ENCODE results near the gene CD200R1L. TPM values are rescaled to one million over a fixed set of nuclear protein-coding genes. Genes with fewer than 3 reads are reported as not detected.
A peak's percentile ranks its signal among the peaks of the same experiment; 100 is the strongest.

The CD200R1L gene
- total and polyA plus RNA-seq, 2 donors = not detected

DNA sequence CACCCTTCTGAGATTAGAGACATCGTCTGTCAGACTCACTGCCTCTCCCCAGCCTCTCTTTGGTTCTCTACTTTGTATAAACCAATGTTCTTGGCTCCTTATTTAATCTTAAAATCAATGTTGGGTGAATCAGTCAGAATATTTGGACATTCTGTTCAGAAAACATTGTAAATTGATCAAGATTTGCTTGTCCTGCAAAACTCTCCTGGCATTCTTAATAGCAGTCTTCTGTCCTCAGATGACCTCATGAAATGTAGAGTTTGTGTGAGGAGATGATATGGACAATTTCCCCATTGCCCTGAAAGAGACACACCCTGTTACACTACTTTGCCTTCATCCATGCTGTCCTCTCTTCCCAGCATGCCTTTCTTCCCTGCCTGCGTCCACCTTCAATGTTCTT lies 33.6 kb downstream of the CD200R1L start:
- Histone ChIP-seq H3K4me3 (ENCODE audit: low read depth, low read length) (no peak overlapping the region), H3K27ac (ENCODE audit: low read depth) (no peak overlapping the region), H3K4me1 (ENCODE audit: insufficient read depth) (no peaks in the 10 kb centered on the region), H3K36me3 (ENCODE audit: insufficient read depth) (no peaks in the 10 kb centered on the region)
- no peak for DNase-seq (ENCODE audit: extremely low spot score)
- 78% methylated on average over 2 of the region's 2 CpGs for WGBS

DNA sequence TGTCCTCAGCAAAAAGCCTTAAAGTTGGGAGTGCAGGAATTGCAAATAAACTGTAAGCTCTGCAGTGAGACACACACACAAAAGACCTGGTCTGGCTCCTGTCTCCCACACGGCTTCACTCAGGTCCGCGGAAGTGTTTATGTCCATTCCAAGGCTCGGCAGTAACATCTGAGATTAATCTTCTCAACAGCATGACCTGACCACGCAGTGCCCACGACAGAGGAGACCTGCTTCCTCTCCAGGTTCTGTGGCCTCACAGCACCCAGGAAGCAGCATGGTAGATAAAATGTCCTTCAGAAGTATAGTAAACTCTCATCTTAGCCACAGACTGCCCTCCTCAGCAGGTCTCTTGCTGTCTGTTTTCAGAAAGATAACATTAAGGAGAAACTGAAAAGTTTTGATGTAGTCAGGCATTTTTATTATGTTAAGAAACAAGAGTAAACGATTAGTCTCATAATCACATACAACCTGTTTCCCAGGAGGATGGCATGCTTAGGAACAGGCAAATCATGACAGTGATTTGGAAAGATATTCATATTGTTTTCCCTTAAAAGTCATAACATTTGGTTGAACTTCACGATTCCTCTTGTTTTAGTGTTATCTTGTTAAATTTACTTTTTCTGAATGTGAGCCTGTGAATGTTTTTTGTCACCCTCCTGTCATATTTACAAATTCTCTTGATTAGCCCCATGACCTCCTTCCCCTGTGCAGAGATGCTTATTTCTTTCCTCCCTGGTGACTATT lies 34.6 kb downstream of the CD200R1L start:
- WGBS = 28% methylated on average over 8 of the region's 8 CpGs
- Histone ChIP-seq H3K4me3 (ENCODE audit: low read depth, low read length) (no peak overlapping the region), H3K4me1 (ENCODE audit: insufficient read depth) (no peaks in the 10 kb centered on the region), H3K36me3 (ENCODE audit: insufficient read depth) (no peaks in the 10 kb centered on the region), H3K27ac (ENCODE audit: low read depth) (no peak overlapping the region)
- DNase-seq (ENCODE audit: extremely low spot score) = no peak

DNA sequence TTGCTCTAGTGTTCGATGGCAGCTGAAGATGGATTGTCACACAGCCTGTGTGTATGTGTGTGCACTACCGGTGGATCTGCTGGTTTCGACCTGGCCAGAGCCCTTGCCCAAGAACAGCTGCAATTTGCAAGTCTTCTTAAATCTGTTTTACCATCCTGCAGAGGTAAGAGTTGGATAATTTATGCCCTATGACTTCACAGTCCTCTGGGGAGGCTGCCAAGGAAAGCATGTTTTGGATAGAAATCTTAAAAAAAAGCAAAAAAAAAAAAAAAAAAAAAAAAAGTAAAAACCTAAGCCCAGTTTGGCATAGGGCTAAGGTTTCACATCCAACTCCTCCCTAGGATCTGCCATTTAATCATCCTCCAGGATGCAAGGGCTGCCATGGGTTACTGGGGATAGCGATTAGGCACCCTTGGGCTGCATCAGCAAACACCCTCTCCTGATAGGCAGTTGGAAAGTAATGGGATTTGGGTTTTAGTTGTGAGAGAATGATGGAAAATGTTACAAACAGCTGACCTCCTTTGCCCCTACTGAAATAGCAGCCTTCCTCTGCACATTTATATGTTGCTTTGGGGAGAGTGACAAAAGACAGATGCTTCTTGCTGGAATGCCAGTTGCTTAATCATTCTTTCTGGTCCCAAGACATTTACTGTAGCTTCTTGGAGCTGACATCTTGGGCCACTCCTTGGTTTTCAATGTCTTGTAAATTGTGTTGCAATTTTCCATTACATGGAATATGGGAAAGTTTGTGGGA lies 35.4 kb downstream of the CD200R1L start:
- H3K27ac ChIP-seq (ENCODE audit: low read depth) = no peak overlapping the region
- no peaks in the 10 kb centered on the region for H3K36me3 ChIP-seq (ENCODE audit: insufficient read depth)
- H3K4me3 ChIP-seq (ENCODE audit: low read depth, low read length) = no peak overlapping the region
- WGBS = 24% methylated on average over 4 of the region's 4 CpGs
- peak; percentile 73 for DNase-seq (ENCODE audit: extremely low spot score)
- no peaks in the 10 kb centered on the region for H3K4me1 ChIP-seq (ENCODE audit: insufficient read depth)

DNA sequence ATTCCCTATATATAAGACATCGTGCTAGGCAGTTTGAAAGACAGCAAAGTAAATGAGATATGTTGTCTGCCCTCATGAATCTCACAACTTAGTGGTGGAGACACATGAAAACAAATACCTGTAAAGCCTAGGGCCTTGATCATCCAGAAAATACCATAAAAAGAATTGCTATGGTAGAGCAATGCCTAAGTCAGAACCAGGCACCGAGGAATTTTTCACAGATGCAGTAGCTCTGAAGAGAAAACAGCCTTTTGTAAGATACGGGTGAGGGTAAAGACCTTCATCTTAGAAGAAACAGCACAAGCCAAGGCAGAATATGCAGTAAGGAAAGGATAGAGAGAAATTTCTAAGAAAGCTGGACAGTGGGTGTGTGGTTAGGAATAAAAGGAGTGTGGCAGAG lies 36.1 kb downstream of the CD200R1L start:
- no peak for DNase-seq (ENCODE audit: extremely low spot score)
- no peak overlapping the region for H3K4me3 ChIP-seq (ENCODE audit: low read depth, low read length)
- no peak overlapping the region for H3K27ac ChIP-seq (ENCODE audit: low read depth)
- WGBS = 83% methylated on average over 3 of the region's 3 CpGs
- no peaks in the 10 kb centered on the region for H3K4me1 ChIP-seq (ENCODE audit: insufficient read depth)
- no peaks in the 10 kb centered on the region for H3K36me3 ChIP-seq (ENCODE audit: insufficient read depth)

DNA sequence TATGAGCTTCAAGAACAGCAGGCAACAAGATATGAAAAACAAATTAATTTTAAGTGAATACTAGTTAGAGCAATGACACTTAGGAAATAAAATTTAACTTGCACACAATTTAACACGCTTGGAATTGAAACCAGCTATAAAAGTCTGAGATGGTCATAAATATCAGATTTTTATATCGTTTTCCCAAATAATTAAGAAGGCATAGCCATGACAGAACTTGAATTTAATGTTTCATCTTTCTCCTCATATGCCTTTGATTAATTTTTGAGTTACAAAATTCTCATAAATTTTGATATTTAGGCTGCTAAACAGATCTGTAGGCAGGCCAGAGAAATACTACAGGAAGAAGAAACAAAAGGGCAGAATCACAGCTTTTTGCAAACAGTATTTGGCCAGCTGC lies 38.5 kb downstream of the CD200R1L start:
- Histone ChIP-seq H3K36me3 (ENCODE audit: insufficient read depth) (no peaks in the 10 kb centered on the region), H3K4me3 (ENCODE audit: low read depth, low read length) (no peak overlapping the region), H3K4me1 (ENCODE audit: insufficient read depth) (no peaks in the 10 kb centered on the region), H3K27ac (ENCODE audit: low read depth) (no peak overlapping the region)
- DNase-seq (ENCODE audit: extremely low spot score) = no peak
- WGBS = 63% methylated on average over 2 of the region's 2 CpGs

DNA sequence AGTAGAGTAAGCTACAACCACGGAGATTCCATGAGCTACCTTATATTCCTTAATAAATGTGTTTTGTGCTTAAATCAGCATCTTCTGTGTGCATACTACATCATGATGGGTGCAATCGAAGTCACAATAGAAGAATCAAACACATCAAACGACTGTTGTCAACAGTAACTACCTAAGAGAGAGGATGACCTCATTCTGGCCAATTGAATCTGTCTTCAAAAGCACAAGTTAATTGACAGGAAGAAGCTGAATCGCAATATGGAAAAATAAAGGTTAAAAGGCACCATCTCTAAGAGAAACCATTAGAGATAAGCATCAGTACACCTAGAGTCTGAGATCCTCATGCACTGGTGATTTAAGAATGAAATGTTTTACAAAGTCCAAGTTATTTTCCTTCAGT lies 39.0 kb downstream of the CD200R1L start:
- H3K27ac ChIP-seq (ENCODE audit: low read depth) = no peak overlapping the region
- DNase-seq (ENCODE audit: extremely low spot score) = no peak
- no peak overlapping the region for H3K4me3 ChIP-seq (ENCODE audit: low read depth, low read length)
- WGBS = 65% methylated on average over 4 of the region's 4 CpGs
- no peaks in the 10 kb centered on the region for H3K4me1 ChIP-seq (ENCODE audit: insufficient read depth)
- H3K36me3 ChIP-seq (ENCODE audit: insufficient read depth) = no peaks in the 10 kb centered on the region

DNA sequence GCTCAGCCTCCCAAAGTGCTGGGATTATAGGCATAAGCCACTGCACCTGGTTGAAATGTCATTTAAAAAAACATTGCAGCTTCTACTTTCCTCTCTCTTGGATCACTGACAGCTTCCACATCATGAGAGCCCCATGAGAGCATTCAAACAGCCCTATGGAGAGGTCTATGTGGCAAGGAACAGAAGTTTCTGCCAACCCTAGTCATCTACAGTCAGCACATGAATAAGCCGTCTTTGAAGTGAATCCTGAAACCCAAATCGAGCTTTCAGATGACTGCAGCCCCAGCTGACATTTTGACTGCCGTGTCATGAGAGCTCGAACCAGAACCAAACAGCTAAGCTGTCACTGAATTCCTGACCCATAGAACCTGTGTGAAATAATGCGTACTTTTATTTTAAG lies 39.8 kb downstream of the CD200R1L start:
- no peak overlapping the region for H3K4me3 ChIP-seq (ENCODE audit: low read depth, low read length)
- no peaks in the 10 kb centered on the region for H3K4me1 ChIP-seq (ENCODE audit: insufficient read depth)
- 95% methylated on average over 5 of the region's 5 CpGs for WGBS
- H3K36me3 ChIP-seq (ENCODE audit: insufficient read depth) = no peaks in the 10 kb centered on the region
- H3K27ac ChIP-seq (ENCODE audit: low read depth) = no peak overlapping the region
- no peak for DNase-seq (ENCODE audit: extremely low spot score)

DNA sequence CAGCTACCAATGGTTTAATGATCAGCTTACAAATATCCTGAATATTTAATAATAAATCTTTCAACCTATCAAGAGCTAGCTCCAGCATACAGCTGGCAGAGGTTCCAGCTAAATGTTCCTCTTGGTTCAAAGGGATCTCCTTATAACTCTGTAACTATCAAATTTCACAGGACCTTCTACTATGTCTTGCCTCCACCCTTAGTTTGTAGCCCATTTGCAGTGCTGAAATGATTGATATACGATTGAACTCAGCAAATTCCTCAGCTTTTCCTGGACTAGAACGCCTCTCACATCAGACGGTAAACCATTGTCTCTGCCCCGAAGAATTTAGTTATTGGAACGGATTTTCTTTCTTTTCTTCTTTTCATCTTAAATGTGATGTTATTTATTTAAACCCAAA lies 41.5 kb downstream of the CD200R1L start:
- H3K36me3 ChIP-seq (ENCODE audit: insufficient read depth) = no peaks in the 10 kb centered on the region
- WGBS = 94% methylated on average over 5 of the region's 5 CpGs
- H3K4me3 ChIP-seq (ENCODE audit: low read depth, low read length) = no peak overlapping the region
- no peaks in the 10 kb centered on the region for H3K4me1 ChIP-seq (ENCODE audit: insufficient read depth)
- no peak for DNase-seq (ENCODE audit: extremely low spot score)
- no peak overlapping the region for H3K27ac ChIP-seq (ENCODE audit: low read depth)

DNA sequence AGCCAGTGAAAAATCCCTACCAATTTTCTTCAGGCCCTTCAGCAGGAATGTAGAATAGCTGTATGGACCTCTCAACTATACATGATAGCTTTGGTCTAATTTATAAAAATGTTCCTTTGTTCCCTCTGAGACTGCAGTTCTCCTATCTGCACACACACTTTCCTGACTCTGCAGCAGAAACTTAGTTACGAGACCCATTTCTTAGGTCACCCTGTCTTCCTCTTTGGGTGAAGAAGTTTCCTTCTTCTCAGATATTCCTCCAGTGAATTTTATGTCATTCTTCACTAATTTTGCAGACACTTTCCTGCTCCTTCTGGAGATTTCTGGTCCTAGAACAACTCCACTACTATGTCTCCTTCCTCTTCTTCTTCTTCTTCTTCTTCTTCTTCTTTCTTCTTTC lies 42.6 kb downstream of the CD200R1L start:
- DNase-seq (ENCODE audit: extremely low spot score) = no peak
- H3K36me3 ChIP-seq (ENCODE audit: insufficient read depth) = no peaks in the 10 kb centered on the region
- H3K4me1 ChIP-seq (ENCODE audit: insufficient read depth) = no peaks in the 10 kb centered on the region
- no peak overlapping the region for H3K4me3 ChIP-seq (ENCODE audit: low read depth, low read length)
- H3K27ac ChIP-seq (ENCODE audit: low read depth) = no peak overlapping the region
- WGBS = 86% methylated on average over 1 of the region's 1 CpG

DNA sequence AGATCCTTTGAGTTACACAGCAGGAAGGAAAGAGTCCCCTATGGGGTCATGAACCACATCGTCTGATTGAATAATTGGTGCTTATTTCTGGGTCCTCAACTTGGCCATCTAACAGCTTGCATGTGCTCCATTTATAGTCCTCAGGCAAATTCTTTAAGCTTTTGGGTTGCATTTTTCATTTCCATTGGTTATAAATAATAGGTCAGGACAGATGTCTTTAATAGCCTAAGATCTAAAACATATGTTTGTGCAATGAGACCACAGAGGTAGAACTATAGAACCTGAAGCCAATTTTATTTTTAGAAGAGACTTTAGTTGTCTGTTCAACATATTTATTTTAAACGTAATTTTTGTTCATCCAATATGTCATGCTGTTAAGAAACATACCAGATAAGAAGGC lies 43.2 kb downstream of the CD200R1L start:
- no peak for DNase-seq (ENCODE audit: extremely low spot score)
- WGBS = 56% methylated on average over 2 of the region's 2 CpGs
- Histone ChIP-seq H3K27ac (ENCODE audit: low read depth) (no peak overlapping the region), H3K4me3 (ENCODE audit: low read depth, low read length) (no peak overlapping the region), H3K4me1 (ENCODE audit: insufficient read depth) (no peaks in the 10 kb centered on the region), H3K36me3 (ENCODE audit: insufficient read depth) (no peaks in the 10 kb centered on the region)

DNA sequence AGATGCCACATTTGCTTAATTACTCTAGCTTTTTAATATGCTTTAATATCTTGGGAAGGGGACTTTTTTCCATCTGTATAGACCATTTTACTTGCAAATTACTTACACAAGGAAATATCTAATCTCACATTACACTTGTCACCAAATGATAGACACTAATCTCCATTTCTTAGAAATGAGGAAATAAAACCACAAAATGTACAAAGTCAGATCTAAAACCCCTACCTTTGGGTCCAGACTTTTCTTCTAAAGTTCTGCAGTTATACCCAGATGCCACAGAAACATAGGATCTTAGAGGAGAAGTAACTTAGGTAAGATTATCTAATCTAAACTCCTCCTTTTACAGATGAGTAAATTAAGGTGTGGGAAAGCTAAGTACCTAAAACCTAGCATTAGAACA lies 44.3 kb downstream of the CD200R1L start:
- no peaks in the 10 kb centered on the region for H3K36me3 ChIP-seq (ENCODE audit: insufficient read depth)
- no peak for DNase-seq (ENCODE audit: extremely low spot score)
- no peaks in the 10 kb centered on the region for H3K4me1 ChIP-seq (ENCODE audit: insufficient read depth)
- no peak overlapping the region for H3K4me3 ChIP-seq (ENCODE audit: low read depth, low read length)
- H3K27ac ChIP-seq (ENCODE audit: low read depth) = no peak overlapping the region

DNA sequence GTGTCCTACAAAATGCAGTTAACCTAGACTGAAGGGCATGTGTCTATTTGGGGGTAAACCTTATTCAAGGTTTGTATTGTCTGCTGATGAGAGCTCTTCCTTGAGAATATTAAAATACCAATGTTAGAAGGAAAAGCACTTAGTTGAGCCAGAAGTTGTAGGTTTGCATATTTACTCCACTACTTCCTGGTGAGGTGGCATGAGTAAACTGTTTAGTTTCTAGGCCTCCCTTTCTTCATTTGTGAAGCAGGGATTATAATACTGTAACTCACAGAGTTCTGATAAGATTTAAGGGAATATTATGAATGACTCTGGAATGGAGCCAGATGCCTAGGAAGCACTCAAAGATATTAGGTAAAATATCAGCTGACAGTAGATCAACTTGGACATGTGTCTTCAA lies 46.7 kb downstream of the CD200R1L start:
- Histone ChIP-seq H3K4me1 (ENCODE audit: insufficient read depth) (no peaks in the 10 kb centered on the region), H3K27ac (ENCODE audit: low read depth) (no peak overlapping the region), H3K4me3 (ENCODE audit: low read depth, low read length) (no peak overlapping the region), H3K36me3 (ENCODE audit: insufficient read depth) (no peaks in the 10 kb centered on the region)
- no peak for DNase-seq (ENCODE audit: extremely low spot score)

DNA sequence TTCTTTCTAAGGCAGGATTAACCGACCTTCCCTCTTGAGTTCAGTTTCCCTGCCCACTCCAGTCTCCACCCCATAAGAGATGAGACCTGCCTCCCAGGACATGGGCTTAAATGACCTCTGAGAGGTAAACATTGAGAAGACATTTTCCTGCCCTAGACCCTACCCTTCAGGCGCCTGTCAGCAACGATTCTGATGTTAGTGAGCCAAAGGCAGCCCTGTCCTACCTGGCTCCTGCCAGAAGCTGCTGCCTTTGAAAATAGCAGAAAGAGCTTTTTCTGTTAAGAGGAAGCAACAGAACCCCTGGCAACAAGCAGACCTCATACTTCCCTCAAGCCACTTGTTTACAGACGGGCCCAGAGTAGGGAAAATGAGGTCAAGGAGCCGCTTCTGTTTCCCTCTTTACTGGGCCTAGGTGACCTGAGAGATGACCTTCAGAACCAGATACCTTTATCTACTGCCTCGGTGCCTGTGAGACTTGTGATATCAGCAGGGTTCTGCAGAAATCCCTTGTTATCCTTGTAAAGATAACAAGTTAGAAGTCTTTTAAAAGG lies 52.0 kb downstream of the CD200R1L start:
- Histone ChIP-seq H3K27ac (ENCODE audit: low read depth) (no peak overlapping the region), H3K36me3 (ENCODE audit: insufficient read depth) (no peaks in the 10 kb centered on the region), H3K4me1 (ENCODE audit: insufficient read depth) (no peaks in the 10 kb centered on the region), H3K4me3 (ENCODE audit: low read depth, low read length) (no peak overlapping the region)
- 27% methylated on average over 6 of the region's 6 CpGs for WGBS
- no peak for DNase-seq (ENCODE audit: extremely low spot score)

DNA sequence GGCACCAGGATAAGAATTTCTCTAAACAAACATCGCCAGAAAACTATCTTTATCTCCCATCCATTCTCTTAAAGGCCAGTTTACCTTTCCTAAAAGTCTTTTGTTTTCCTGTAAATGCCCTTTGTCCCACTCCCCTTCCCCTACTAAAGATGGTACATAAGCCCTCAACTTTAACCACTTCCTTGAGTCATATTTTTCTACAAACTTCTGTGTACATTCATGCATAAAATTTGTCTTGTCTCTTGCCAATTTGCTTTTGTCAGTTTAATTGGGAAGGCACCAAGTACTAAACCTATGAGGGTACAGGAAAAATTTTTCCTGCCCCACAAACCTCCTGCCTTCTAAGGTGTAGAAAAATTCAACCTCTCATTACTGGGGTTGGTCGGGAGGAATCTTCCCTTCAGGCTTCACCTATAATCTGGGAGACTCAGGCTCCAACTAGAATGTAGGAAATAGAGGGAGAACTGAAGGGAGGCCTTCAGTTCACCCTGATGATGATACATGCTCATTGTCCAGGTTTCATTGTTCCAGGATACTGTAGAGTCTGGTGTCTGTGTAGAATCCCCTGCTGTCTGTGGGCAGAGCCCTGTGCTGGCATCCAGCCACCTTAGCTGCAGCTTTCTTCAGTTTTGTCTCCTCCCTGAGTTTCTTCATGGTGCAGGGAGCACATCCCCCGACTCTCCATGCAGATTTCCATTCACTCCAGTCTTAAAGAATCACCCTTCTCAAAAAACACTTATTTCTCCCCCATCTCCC lies 53.2 kb downstream of the CD200R1L start:
- 67% methylated on average over 3 of the region's 3 CpGs for WGBS

More for the DNA sequence above, 53.2 kb downstream of the CD200R1L start:
- Histone ChIP-seq H3K36me3 (ENCODE audit: insufficient read depth) (no peaks in the 10 kb centered on the region), H3K4me3 (ENCODE audit: low read depth, low read length) (no peak overlapping the region), H3K27ac (ENCODE audit: low read depth) (no peak overlapping the region), H3K4me1 (ENCODE audit: insufficient read depth) (no peaks in the 10 kb centered on the region)
- no peak for DNase-seq (ENCODE audit: extremely low spot score)
